Kidney (tissue), 14 donors: ENCODE measurements around the gene CDK12. TPM values are rescaled to one million over a fixed set of nuclear protein-coding genes. Genes with fewer than 3 reads are reported as not detected.

Experiments
- DNase-seq, 5 donors: peaks; one replicate each; pipeline ENCODE4 v3.0.0-alpha.2; 2013 to 2020
- FAIRE-seq: peaks from 2 replicates; lab custom pipeline; 2012; peaks lifted over from hg19 to GRCh38; lab: Jason Lieb, UNC
- H3K27ac ChIP-seq, 2 donors: one replicate each; pipeline ENCODE4 v1.7.0; 2013; ENCODE audit warnings: low read depth in 2 of 2, low read length in 2 of 2, inconsistent platforms in 1 of 2
- H3K27me3 ChIP-seq: one replicate; pipeline ENCODE4 v1.7.1; 2013; ENCODE audit warnings: low read length, inconsistent platforms; ENCODE audit not compliant: control insufficient read depth, insufficient read depth
- H3K36me3 ChIP-seq, 3 donors: one replicate each; pipeline versions ENCODE4 v1.7.0 to v1.7.1; 2013; ENCODE audit warnings: low read length in 3 of 3, control low read depth in 1 of 3, inconsistent platforms in 1 of 3; ENCODE audit not compliant: insufficient read depth in 3 of 3, control insufficient read depth in 2 of 3
- H3K4me1 ChIP-seq, 3 donors: one replicate each; pipeline versions ENCODE4 v1.7.0 to v1.7.1; 2013; ENCODE audit warnings: low read length in 3 of 3, inconsistent platforms in 1 of 3, low read depth in 1 of 3; ENCODE audit not compliant: control insufficient read depth in 2 of 3, insufficient read depth in 2 of 3
- H3K4me3 ChIP-seq, 3 donors: one replicate each; pipeline versions ENCODE4 v1.7.0 to v1.8.1; 2013; ENCODE audit warnings: low read length in 3 of 3, control low read depth in 1 of 3, inconsistent platforms in 1 of 3
- H3K9ac ChIP-seq, 3 donors: one replicate each; pipeline versions ENCODE4 v1.7.0 to v1.7.1; 2013; ENCODE audit warnings: low read length in 3 of 3, control low read depth in 1 of 3, inconsistent platforms in 1 of 3
- H3K9me3 ChIP-seq, 3 donors: one replicate each; pipeline versions ENCODE4 v1.7.0 to v1.7.1; 2013; ENCODE audit warnings: low read length in 3 of 3, control low read depth in 1 of 3, inconsistent platforms in 1 of 3; ENCODE audit not compliant: control insufficient read depth in 2 of 3, insufficient read depth in 1 of 3
- CTCF ChIP-seq: IDR thresholded peaks from 3 replicates; pipeline ENCODE4 v1.5.1; 2012; ENCODE audit warnings: mild to moderate bottlenecking, moderate library complexity, borderline replicate concordance; ENCODE audit not compliant: insufficient read depth; ENCODE audit errors: extremely low read depth
- intact Hi-C: fragments of 100-400 bp; cut with DNase I; formaldehyde crosslinking; loops from one replicate; pipeline ENCODE4 v1.11.1; 2022
- polyA plus RNA-seq: library from polyadenylated mRNA; stranded (reverse); fragments of 350-450 nt; fragmentation: Illumina TruSeq; extraction: RNeasy Lipid Tissue Mini Kit (QIAGEN cat#74804); gene quantifications from one replicate; pipeline ENCODE4 v1.2.3, GENCODE V29; 2014; ENCODE audit warnings: low read depth, low replicate concordance; ENCODE audit not compliant: insufficient read depth
- total RNA-seq: library from RNA; stranded (reverse); fragmentation: NEBNext Ultra II Directional; extraction: Animal tissue kit (Norgen Biotek cat#: 25700); gene quantifications from one replicate; pipeline ENCODE4 v1.2.1, GENCODE V29; 2021
- donor health status: control.
- donor health status: control.
- donor health status: control.
- donor health status: control.
- donor health status: control.
- donor health status: DM: yes; HTN: yes; CAD: no.
- donor health status: Normal renal cell carcinoma (clear cell type).

Gene CDK12
- total and polyA plus RNA-seq, 2 donors from 2014 or later, result 5.6 to 55.3 TPM

GRCh38 chr17:39551879-39552278, 90.6 kb downstream of the CDK12 start:
- Histone ChIP-seq H3K36me3 (peaks cover 0 to 53% (median 17%) of the 10 kb centered on the region in 3 donors), H3K27me3 (no peaks in the 10 kb centered on the region), H3K4me3 (no peak overlapping the region), H3K27ac (no peak overlapping the region), H3K4me1 (no peaks in the 10 kb centered on the region), H3K9ac (no peak overlapping the region), H3K9me3 (no peaks in the 10 kb centered on the region)
- no peak for FAIRE-seq
- no peak for DNase-seq
- TF ChIP-seq CTCF, result no peak
- intact Hi-C loops, result no loop called here

GRCh38 chr17:39553341-39553945, 92.2 kb downstream of the CDK12 start:
- H3K36me3 ChIP-seq, result peaks cover 0 to 47% (median 17%) of the 10 kb centered on the region in 3 donors
- H3K27ac ChIP-seq, result no peak overlapping the region
- H3K4me1 ChIP-seq, result no peaks in the 10 kb centered on the region
- no peak overlapping the region for H3K4me3 ChIP-seq
- H3K27me3 ChIP-seq, result no peaks in the 10 kb centered on the region
- H3K9me3 ChIP-seq, result no peaks in the 10 kb centered on the region
- H3K9ac ChIP-seq, result no peak overlapping the region
- DNase-seq (no peak), FAIRE-seq (no peak)
- TF ChIP-seq CTCF, result no peak
- intact Hi-C loops, result no loop called here

DNA sequence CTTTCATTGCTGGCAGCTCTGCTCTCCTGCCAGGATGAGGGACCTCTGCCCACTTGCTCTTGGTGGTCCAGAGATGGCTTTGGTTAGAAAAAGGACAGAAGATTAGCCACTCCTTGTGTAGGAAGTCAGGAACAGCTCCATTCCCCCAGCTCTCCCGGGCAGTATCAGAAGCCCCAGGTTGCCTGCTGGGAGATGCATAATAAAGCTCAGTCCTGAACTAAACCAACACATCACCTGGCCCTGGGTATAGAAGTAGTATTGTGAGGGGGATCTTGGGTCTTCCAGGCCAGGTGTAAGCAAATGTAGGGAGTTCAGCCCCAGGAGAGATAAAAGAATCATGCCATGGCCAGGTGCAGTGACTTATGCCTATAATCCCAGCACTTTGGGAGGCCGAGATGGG, 94.1 kb downstream of the CDK12 start:
- no peak for TF ChIP-seq CTCF
- intact Hi-C loops, result no loop called here
- Histone ChIP-seq H3K4me1 (no peaks in the 10 kb centered on the region), H3K27ac (no peak overlapping the region), H3K9ac (no peak overlapping the region), H3K4me3 (no peak overlapping the region), H3K27me3 (no peaks in the 10 kb centered on the region), H3K9me3 (no peaks in the 10 kb centered on the region), H3K36me3 (peaks cover 0 to 36% (median 15%) of the 10 kb centered on the region in 3 donors)
- DNase-seq, result no peak
- FAIRE-seq, result no peak

GRCh38 chr17:39556423-39556822, 95.1 kb downstream of the CDK12 start:
- H3K4me1 ChIP-seq, result no peaks in the 10 kb centered on the region
- H3K9me3 ChIP-seq, result no peaks in the 10 kb centered on the region
- FAIRE-seq (no peak), DNase-seq (no peak)
- peaks cover 0 to 26% (median 15%) of the 10 kb centered on the region in 3 donors for H3K36me3 ChIP-seq
- H3K27ac ChIP-seq, result no peak overlapping the region
- TF ChIP-seq CTCF, result no peak
- no peaks in the 10 kb centered on the region for H3K27me3 ChIP-seq
- intact Hi-C loops, result no loop called here
- no peak overlapping the region for H3K4me3 ChIP-seq
- no peak overlapping the region for H3K9ac ChIP-seq
